NCI-H1694 treated with DMSO at 0.1 percent for 48 hours (cell line): ENCODE measurements around the gene STAT1.

Experiments used
- DNase-seq: peaks from one replicate; lab custom pipeline; 2025; lab: John Stamatoyannopoulos, UW

STAT1 gene

GRCh38 chr2:191031256-191031655 lies 17.3 kb upstream of the STAT1 start:
- DNase-seq, result no peak

- peak; percentile 55 for DNase-seq
Observed at GRCh38 chr2:191030521-191031154, 16.7 kb upstream of the STAT1 start.

- no peak for DNase-seq
Observed at GRCh38 chr2:191029280-191029950, 15.4 kb upstream of the STAT1 start.

- no peak for DNase-seq
Observed at GRCh38 chr2:191026377-191026776, 12.4 kb upstream of the STAT1 start.

GRCh38 chr2:191025135-191025534 lies 11.2 kb upstream of the STAT1 start:
- DNase-seq, result no peak

- no peak for DNase-seq
Observed at GRCh38 chr2:191023235-191023679, 9.3 kb upstream of the STAT1 start.

- no peak for DNase-seq
Observed at GRCh38 chr2:191020742-191021381, 6.9 kb upstream of the STAT1 start.

- peak; percentile 95 for DNase-seq
Observed at GRCh38 chr2:191020221-191020741, 6.3 kb upstream of the STAT1 start.

- no peak for DNase-seq
Observed at GRCh38 chr2:191019376-191019775, 5.4 kb upstream of the STAT1 start.

- DNase-seq, result no peak
Observed at GRCh38 chr2:191018643-191019119, 4.7 kb upstream of the STAT1 start.

- DNase-seq, result no peak
Observed at GRCh38 chr2:191018048-191018447, 4.1 kb upstream of the STAT1 start.

- DNase-seq, result no peak
Observed at GRCh38 chr2:191015831-191016230, 1.9 kb upstream of the STAT1 start.

- no peak for DNase-seq
Observed at GRCh38 chr2:191015239-191015638, 1.3 kb upstream of the STAT1 start.

GRCh38 chr2:191014653-191015020 lies 666 bp upstream of the STAT1 start:
- no peak for DNase-seq

- DNase-seq, result no peak
Observed at GRCh38 chr2:191013682-191013931, 364 bp downstream of the STAT1 start.

- DNase-seq, result no peak
Observed at GRCh38 chr2:191012845-191013681, 908 bp downstream of the STAT1 start.

- DNase-seq, result no peak
Observed at GRCh38 chr2:191012346-191012745, 1.6 kb downstream of the STAT1 start.

- DNase-seq, result no peak
Observed at GRCh38 chr2:191010887-191011885, 2.8 kb downstream of the STAT1 start.

GRCh38 chr2:191009541-191010374 lies 4.2 kb downstream of the STAT1 start:
- DNase-seq, result no peak

- no peak for DNase-seq
Observed at GRCh38 chr2:191008286-191008685, 5.7 kb downstream of the STAT1 start.
